HEK293T (cell line): ENCODE data around the gene GABARAP.

Experiments used
- ARNT ChIP-seq: fragments of 450-650 bp; IDR thresholded peaks from 2 replicates; pipeline ENCODE4 v1.6.1; 2017; ENCODE audit warnings: mild to moderate bottlenecking
- BHLHE40 ChIP-seq: fragments of 450-650 bp; IDR thresholded peaks from 2 replicates; pipeline ENCODE4 v1.6.1; 2016; ENCODE audit warnings: mild to moderate bottlenecking, moderate library complexity, borderline replicate concordance
- CTBP1 ChIP-seq: fragments of 450-650 bp; IDR thresholded peaks from 2 replicates; pipeline ENCODE4 v1.6.1; 2016; ENCODE audit warnings: borderline replicate concordance
- ELF4 ChIP-seq: fragments of 450-650 bp; IDR thresholded peaks from 2 replicates; pipeline ENCODE4 v1.6.1; 2017; ENCODE audit warnings: antibody characterized with exemption
- FOXA1 ChIP-seq: fragments of 450-650 bp; IDR thresholded peaks from 2 replicates; pipeline ENCODE4 v1.6.1; 2016; ENCODE audit warnings: mild to moderate bottlenecking
- LEF1 ChIP-seq: fragments of 450-650 bp; IDR thresholded peaks from 2 replicates; pipeline ENCODE4 v1.6.1; 2017; ENCODE audit warnings: mild to moderate bottlenecking, borderline replicate concordance
- NFRKB ChIP-seq: fragments of 450-650 bp; IDR thresholded peaks from 2 replicates; pipeline ENCODE4 v1.6.1; 2016; ENCODE audit warnings: mild to moderate bottlenecking, moderate library complexity
- PKNOX1 ChIP-seq: fragments of 450-650 bp; IDR thresholded peaks from 2 replicates; pipeline ENCODE4 v1.6.1; 2016
- SP1 ChIP-seq: fragments of 450-650 bp; IDR thresholded peaks from 2 replicates; pipeline ENCODE4 v1.6.1; 2017
- SUZ12 ChIP-seq: fragments of 450-650 bp; IDR thresholded peaks from 2 replicates; pipeline ENCODE4 v1.6.1; 2016; ENCODE audit warnings: mild to moderate bottlenecking

- TF ChIP-seq SP1, result no peak
- no peak for TF ChIP-seq SUZ12
- no peak for TF ChIP-seq ARNT
- no peak for TF ChIP-seq FOXA1
- TF ChIP-seq ELF4, result no peak
- TF ChIP-seq BHLHE40, result no peak
- TF ChIP-seq NFRKB, result no peak
- TF ChIP-seq CTBP1, result no peak
- no peak for TF ChIP-seq LEF1
- no peak for TF ChIP-seq PKNOX1
Observed at GRCh38 chr17:7224661-7225111, 17.6 kb downstream of the GABARAP start.
